ENCODE results near the gene SDHB.

DNA sequence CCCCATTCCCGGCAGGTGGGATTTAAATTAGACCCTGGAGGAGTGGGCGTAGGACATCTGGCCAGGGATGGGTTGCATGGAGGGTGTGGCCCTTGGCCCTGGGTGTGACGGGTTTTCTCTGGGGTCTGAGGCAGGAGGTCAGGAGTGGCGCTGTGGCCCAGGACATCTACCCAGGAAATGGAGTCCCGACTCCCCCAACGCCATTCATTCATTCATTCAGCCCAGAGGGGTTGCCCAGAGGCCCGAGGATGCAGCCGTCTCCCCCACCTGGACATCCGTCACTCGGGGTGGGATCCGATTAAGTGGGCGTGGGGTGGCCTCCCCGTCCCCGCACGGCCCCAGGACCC is 42.8 kb downstream of the SDHB start:
- TF ChIP-seq DPF2 (CRISPR knock-in tag; IDR thresholded peaks at IDR 0.05; ENCODE audit: borderline replicate concordance, low read depth) (no peak), AKAP8 (CRISPR knock-in tag; IDR thresholded peaks at IDR 0.05) (no peak), NFKB2 (CRISPR knock-in tag; IDR thresholded peaks at IDR 0.05; ENCODE audit: borderline replicate concordance) (no peak), KLF15 (CRISPR knock-in tag; IDR thresholded peaks at IDR 0.05; ENCODE audit: borderline replicate concordance) (no peak), HDAC2 (CRISPR knock-in tag; IDR thresholded peaks at IDR 0.05) (no peak), CHD4 (IDR thresholded peaks at IDR 0.05; ENCODE audit: borderline replicate concordance, low read length) (no peak), SMC3 (IDR thresholded peaks at IDR 0.05; ENCODE audit: low read length) (no peak)
- TF ChIP-seq, protein P1, sequence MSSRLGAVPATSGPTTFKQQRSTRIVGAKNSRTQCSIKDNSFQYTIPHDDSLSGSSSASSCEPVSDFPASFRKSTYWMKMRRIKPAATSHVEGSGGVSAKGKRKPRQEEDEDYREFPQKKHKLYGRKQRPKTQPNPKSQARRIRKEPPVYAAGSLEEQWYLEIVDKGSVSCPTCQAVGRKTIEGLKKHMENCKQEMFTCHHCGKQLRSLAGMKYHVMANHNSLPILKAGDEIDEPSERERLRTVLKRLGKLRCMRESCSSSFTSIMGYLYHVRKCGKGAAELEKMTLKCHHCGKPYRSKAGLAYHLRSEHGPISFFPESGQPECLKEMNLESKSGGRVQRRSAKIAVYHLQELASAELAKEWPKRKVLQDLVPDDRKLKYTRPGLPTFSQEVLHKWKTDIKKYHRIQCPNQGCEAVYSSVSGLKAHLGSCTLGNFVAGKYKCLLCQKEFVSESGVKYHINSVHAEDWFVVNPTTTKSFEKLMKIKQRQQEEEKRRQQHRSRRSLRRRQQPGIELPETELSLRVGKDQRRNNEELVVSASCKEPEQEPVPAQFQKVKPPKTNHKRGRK (CRISPR knock-in tag; IDR thresholded peaks at IDR 0.05): no peak
- TF ChIP-seq, protein P2, sequence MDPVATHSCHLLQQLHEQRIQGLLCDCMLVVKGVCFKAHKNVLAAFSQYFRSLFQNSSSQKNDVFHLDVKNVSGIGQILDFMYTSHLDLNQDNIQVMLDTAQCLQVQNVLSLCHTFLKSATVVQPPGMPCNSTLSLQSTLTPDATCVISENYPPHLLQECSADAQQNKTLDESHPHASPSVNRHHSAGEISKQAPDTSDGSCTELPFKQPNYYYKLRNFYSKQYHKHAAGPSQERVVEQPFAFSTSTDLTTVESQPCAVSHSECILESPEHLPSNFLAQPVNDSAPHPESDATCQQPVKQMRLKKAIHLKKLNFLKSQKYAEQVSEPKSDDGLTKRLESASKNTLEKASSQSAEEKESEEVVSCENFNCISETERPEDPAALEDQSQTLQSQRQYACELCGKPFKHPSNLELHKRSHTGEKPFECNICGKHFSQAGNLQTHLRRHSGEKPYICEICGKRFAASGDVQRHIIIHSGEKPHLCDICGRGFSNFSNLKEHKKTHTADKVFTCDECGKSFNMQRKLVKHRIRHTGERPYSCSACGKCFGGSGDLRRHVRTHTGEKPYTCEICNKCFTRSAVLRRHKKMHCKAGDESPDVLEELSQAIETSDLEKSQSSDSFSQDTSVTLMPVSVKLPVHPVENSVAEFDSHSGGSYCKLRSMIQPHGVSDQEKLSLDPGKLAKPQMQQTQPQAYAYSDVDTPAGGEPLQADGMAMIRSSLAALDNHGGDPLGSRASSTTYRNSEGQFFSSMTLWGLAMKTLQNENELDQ (CRISPR knock-in tag; IDR thresholded peaks at IDR 0.05; ENCODE audit: borderline replicate concordance): no peak

Measured in HepG2 (cell line).